HL-60/S4 (cell line): ENCODE data around the gene C15orf40.
"Not testable (repeated sequence)": the region's sequence is repeated elsewhere in the genome, so short reads cannot be mapped to it uniquely, and the experiment has no call there.

Source experiments
- in situ Hi-C: fragments of 300-500 bp; cut with MboI; formaldehyde crosslinking; loops from 2 replicates; pipeline ENCODE4 v1.14.3; 2022; ENCODE audit warnings: low sequenced_read_pairs

The C15orf40 gene

DNA sequence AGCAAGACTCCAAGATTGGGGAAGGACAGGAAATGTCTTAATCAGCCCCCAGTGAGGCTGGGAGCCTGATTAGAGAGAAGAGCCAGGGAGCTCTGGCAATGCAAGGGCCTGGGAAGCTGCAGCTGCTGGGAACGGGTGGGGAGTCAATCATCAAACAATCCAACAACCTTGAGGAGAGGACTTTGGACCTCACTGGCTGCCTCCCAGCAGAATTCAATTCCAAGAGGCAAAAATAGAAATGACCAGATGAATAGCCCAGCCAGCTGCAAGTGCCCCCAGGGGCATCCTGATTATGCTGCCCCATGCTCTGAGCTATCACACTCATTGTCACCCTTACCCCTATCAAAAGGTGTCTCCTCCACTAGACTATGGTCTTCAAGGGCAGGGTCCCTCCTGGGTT, 52.8 kb downstream of the C15orf40 start:
- in situ Hi-C loops: no loop called here

DNA sequence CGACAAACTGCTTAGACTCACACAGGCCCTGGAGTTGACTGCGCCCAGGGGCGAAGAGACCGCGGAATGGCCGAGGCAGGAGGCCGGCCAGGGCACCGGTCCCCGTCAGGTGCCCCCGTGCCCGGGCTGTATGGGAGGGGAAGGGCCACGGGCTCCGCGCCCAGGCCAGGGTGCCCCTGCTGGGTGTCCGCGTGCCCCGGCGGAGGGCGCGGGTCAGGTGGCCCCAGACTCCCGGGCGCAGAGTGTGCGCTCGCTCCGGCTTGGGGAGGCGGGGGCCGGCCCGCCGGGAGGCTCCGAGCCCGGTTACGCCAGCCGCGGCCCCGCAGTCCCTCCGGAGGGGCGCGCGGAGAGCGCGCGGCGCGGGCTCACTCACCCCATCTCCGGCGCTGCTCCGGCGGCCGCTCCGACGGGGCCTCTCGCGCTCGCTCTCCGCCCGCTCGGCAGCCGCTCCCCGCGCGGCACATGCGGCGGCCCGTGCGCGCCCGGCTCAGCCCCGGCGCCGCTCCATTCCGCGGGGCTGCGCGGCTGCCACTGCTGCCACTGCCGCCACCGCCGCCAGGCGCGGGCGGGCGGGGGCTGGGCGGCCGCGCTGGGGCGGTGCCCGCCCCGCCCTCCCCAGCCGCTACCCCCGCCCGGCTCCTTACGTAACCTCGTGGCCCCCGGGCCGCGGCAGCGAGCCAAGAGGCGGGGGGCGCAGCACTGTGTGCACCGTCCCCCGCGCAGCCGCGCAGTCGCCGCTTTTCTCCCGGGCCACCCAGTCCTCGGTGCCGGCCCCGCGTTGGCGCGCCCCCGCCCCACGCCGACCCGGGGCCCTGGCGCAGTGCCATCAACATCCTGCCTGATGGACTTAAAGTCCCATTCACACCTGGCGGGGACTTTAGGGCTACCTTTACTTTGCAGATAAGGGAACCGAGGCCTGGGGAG, 59.0 kb downstream of the C15orf40 start, which contains the start of gene HOMER2:
Gene HOMER2 (minus strand): TSS at position 563 of the 924 bp plus-strand sequence. CDS start 185 bp downstream, at position 378.
- in situ Hi-C loops: no loop called here

DNA sequence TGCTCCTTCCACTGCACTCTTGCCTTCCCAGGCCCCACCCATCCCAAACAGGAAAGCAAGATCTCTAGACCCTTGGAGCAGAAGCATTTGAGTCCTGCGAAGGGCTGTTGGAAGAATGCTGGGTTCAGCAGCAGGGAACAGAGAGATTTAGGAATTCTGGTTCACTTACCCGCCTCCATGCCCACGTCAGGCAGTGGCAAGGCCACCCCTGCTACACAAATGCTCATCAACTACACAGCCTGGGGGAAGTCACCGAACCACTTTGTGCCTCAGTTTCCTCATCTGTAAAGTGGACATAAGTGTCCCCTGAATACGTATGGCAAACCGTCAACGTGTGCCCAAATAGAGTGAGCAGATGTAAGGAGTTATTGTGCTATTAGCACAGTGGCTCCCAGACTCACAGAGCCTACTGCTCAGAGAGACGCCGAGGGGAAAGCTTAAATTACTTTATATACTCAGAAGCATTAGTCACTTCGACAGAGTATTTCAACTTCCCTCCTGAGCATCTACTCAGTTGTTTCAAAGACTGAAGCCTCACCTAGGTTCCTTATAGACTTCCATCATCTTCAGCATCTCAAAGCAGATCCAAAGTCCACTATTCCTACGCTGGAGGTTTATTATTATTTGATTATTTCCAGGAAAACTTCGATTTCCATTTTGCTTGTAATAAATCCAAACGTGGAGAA, 59.8 kb downstream of the C15orf40 start:
- in situ Hi-C loops: no loop called here

DNA sequence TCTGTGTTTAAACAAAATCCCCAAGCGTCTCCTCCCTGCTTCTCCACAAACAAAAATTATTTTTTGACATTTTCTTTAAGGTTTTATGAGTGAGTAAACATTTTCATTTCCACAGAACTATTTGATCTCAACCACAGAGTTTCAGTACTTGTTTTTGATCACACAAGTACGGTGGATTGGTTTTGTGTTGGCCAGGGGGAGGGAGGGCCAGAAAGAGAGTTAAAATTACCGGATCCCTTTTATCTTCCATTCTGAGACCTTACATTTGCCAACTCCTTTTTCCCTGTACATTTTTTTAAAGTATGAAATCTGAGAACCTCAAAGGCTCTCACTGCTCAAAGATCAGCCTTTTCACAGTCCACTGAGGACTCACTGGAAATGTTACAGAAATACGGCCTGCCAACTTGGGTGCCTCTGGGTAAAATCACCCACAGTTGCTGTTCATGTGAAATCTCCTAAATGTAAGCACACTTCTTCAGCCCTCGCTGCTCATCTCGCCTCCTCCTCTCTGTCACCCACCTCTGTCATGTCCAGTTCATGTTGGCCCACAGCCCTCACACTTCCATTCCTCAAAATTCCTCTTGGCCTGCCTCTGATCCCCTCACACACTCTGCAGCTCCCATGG, 60.6 kb downstream of the C15orf40 start:
- in situ Hi-C loops: no loop called here

DNA sequence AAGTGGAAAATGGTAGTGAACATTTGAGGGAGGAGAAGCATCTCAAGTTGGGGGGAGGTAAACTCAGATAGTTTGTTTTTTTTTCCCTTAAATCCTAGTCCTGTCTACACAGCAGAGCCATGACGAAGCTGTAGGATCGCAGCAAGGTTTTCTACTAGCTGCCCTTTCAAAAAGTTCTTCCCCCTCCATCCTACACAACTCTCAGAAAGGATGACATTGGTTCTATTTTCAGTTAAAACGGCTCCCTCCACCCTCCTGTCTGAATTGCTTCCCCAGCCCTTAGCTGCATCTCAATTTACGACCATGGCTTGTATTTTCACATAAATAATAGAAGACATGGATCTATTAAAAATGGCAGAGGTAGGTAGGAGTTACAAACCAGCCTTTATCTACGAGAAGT, 61.1 kb downstream of the C15orf40 start:
- in situ Hi-C loops: no loop called here

DNA sequence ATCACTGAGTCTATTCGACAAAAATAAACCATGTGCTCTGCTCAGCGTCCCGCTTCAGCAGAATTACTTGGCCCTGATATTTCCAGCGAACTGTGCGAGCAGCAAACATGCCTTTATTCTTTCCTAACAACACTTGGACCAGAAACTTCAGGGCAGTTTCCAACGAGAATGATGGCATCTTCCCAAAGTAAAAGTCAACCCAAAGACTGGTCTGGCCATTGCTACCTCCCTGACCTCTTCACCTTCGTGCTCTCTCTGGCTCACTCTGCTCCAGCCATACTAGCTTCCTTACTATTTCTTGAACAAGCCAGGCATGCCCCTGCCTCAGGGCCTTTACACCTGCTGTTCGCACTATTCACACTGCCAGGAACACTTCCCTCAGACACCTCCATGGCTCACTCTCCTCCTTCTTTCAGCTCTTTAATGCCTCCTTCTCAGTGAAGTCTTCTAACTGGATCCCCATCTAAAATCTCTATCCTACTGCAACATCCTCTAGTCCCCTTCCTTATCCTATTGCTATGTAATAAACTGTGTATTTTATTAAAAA, 65.2 kb downstream of the C15orf40 start:
- in situ Hi-C loops: no loop called here

DNA sequence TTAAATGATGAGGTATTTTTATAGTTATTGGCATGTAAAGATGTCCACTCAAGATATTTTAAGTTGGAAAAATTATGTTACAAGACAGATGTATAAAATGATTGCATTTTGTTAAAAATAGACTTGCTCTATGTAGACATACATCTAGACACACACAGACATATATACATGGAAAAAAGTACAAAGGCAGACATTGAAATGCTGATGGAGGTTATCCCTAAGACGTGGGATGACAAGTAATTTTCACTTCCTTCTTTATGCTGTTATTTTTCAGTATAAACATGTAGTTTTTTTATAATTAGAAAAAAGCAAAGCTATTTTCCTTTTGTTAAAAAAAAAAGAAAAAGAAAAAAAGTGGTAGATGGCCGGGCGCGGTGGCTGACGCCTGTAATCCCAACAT, 66.1 kb downstream of the C15orf40 start:
- in situ Hi-C loops: no loop called here

DNA sequence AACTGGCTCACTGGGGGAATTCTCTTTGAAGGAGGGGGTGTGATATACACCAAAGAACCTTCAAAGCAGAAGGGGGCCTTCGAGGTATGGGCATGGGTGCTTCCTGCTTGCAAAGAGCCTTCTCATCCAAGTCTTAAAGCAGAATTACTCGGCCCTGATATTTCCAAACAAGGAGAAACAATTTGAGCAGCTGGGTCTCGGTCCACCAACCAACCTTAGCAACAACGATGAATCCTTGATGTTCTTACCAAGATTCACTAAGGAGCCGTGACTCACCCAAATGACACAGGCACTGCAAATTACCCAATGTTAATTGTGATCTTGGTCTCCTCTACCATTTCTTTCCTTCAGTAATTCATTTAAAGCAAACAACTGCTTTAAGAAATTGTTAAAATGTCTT, 66.6 kb downstream of the C15orf40 start:
- in situ Hi-C loops: no loop called here

DNA sequence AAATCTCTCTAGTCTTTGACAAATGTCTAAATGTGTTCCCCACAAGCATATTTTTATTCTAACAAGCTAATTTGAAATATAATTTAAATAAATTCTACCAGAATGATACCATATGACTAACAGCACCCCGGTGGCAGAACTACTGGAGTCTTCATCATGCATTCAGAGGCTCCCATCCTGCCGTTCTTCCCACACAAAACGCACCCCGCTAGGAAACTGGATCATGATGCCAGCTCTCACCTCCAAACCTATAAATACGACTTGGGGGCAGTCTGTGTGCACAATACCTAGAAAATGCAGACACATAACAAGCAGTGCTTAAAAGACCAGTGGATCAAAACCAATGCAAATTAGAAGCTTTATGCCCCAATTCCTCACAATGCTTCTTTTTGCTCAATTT, 67.4 kb downstream of the C15orf40 start:
- in situ Hi-C loops: no loop called here

DNA sequence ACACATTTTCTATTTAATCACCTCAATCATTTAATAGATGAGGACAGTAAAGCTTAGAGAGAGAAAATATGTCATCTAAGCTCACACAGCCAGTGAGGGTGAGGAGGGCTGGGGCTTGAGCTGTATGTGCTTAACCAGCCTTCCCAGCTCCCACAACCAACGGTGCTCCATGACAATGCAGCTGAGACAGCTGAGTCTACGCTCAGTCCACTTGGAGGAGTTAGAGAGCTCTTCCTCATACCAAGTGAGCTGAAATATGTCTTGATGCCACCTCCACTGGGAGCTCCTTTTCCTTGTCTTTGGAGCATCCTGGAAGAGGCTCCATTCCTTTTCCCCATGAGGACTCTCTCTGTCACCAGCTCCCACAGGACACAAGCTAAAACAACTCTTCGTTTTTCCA, 68.3 kb downstream of the C15orf40 start:
- in situ Hi-C loops: no loop called here

DNA sequence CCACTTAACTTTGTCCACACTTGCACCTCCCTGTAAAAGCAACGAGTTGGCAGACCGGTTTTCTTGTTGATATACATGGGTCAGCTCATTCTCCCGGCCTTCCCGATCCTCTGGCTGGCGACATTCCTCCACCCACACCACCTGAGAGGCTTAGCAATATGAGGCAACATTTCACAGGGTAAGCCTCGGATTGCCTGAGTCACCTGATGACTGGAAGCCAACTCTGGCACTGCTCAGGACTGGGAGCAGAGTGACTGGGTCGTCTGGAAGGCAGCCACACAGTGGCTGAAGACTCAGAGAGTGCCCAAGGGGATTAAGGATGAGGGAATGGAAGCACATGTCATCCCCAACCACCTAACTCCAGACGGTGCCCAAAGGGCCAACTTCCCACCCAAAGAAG, 68.7 kb downstream of the C15orf40 start:
- in situ Hi-C loops: no loop called here

DNA sequence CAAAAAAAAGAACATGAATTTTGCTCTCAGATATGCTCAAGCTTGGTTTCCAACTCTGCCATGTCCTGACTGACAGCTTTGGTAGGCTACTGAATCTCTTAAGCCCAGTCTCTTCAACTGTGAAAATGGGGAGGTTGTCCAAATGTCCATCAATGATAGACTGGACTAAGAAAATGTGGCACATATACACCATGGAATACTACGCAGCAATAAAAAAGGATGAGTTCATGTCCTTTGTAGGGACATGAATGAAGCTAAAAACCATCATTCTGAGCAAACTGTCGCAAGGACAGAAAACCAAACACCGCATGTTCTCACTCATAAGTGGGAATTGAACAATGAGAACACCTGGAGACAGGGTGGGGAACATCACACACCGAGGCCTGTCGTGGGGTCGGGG, 71.8 kb downstream of the C15orf40 start:
- in situ Hi-C loops: not testable (repeated sequence)
